Measurements from ENCODE around the gene SUCNR1.

DNA sequence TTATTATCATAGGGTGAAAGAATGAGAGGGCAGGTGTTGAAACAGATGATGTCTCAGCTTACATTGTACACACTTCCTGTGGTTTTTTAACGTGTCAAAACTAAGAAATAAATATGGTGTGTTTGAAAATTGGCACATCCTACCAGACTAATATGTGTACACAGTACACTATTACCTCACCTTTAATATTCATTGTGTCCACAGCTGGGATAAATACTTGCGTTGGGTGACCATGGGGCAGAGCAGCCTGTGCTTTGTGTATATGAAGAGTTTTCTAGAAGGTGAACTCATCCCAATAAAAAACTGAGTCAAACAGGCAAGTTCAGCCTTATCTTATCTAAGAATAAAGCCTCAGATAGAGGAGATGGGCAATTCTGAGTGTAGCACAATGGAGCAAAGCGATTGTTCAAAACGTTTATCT lies 17.3 kb downstream of the SUCNR1 start:
- TF ChIP-seq, protein P1, sequence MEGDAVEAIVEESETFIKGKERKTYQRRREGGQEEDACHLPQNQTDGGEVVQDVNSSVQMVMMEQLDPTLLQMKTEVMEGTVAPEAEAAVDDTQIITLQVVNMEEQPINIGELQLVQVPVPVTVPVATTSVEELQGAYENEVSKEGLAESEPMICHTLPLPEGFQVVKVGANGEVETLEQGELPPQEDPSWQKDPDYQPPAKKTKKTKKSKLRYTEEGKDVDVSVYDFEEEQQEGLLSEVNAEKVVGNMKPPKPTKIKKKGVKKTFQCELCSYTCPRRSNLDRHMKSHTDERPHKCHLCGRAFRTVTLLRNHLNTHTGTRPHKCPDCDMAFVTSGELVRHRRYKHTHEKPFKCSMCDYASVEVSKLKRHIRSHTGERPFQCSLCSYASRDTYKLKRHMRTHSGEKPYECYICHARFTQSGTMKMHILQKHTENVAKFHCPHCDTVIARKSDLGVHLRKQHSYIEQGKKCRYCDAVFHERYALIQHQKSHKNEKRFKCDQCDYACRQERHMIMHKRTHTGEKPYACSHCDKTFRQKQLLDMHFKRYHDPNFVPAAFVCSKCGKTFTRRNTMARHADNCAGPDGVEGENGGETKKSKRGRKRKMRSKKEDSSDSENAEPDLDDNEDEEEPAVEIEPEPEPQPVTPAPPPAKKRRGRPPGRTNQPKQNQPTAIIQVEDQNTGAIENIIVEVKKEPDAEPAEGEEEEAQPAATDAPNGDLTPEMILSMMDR (IDR thresholded peaks at IDR 0.05): no peak
- TF ChIP-seq POLR2A (IDR thresholded peaks at IDR 0.05): no peak
